ENCODE measurements around the gene CC2D1B.
A peak's percentile ranks its signal among the peaks of the same experiment; 100 is the strongest.

DNA sequence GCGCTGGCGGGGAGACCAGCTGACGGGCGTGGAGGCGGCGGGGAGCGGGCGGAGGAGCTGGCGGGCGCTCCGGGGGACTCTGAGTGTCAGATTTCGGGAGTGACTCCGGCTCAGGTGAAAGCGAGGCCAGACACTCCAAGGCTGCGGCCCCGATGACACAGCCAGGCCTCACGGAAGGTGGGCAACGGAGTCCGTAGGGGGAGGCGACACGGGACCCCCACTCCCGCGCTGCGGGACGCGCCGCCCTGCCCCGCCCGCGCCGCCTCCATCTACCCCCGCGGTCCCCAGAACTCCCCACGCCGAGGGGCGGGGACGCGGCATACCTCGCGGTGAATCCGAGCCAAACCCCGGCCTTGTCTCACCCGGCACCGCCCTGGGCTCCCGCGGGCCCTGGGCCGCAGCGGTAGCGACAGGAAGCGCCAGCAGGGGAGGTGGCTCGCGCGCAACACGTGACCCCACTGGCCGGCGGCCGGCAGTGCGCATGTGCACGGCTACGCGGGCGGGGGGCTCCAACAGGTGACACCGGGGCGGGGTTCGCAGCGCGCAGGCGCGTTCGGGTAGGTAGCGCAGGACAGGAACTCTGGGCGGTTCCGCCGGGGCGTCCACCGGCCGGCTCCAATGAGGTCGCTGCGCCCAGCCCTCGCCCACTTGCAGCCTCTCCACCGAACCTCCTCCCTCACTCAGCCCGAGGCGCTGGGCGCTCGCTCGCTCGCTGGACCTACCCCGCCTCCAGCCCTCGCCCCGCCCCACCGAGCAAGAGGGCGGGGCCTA is at the start of gene CC2D1B:
- TF ChIP-seq EP300 (IDR thresholded peaks at IDR 0.05; ENCODE audit: borderline replicate concordance) (peak; percentile 26; the same call in 1 of the 2 replicates), FOXM1 (IDR thresholded peaks at IDR 0.05; ENCODE audit: borderline replicate concordance, low read depth) (no peak), RAD21 (IDR thresholded peaks at IDR 0.05; ENCODE audit: low read depth) (no peak), CREB1 (IDR thresholded peaks at IDR 0.05; ENCODE audit: low read depth) (no peak), ZBTB7A (IDR thresholded peaks at IDR 0.05; ENCODE audit: low read depth) (peak; percentile 90), EGR1 (IDR thresholded peaks at IDR 0.05) (peak; percentile 63), CEBPB (IDR thresholded peaks at IDR 0.05) (no peak), TAF1 (IDR thresholded peaks at IDR 0.05; ENCODE audit: low read depth) (peak; percentile 63; the same call in 1 of the 2 replicates), NFIC (IDR thresholded peaks at IDR 0.05) (peak; percentile 63)
- TF ChIP-seq, protein P1, sequence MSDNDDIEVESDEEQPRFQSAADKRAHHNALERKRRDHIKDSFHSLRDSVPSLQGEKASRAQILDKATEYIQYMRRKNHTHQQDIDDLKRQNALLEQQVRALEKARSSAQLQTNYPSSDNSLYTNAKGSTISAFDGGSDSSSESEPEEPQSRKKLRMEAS (IDR thresholded peaks at IDR 0.05), result peak; percentile 72; the same call in 1 of the 2 replicates
- TF ChIP-seq, protein P2, sequence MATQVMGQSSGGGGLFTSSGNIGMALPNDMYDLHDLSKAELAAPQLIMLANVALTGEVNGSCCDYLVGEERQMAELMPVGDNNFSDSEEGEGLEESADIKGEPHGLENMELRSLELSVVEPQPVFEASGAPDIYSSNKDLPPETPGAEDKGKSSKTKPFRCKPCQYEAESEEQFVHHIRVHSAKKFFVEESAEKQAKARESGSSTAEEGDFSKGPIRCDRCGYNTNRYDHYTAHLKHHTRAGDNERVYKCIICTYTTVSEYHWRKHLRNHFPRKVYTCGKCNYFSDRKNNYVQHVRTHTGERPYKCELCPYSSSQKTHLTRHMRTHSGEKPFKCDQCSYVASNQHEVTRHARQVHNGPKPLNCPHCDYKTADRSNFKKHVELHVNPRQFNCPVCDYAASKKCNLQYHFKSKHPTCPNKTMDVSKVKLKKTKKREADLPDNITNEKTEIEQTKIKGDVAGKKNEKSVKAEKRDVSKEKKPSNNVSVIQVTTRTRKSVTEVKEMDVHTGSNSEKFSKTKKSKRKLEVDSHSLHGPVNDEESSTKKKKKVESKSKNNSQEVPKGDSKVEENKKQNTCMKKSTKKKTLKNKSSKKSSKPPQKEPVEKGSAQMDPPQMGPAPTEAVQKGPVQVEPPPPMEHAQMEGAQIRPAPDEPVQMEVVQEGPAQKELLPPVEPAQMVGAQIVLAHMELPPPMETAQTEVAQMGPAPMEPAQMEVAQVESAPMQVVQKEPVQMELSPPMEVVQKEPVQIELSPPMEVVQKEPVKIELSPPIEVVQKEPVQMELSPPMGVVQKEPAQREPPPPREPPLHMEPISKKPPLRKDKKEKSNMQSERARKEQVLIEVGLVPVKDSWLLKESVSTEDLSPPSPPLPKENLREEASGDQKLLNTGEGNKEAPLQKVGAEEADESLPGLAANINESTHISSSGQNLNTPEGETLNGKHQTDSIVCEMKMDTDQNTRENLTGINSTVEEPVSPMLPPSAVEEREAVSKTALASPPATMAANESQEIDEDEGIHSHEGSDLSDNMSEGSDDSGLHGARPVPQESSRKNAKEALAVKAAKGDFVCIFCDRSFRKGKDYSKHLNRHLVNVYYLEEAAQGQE (IDR thresholded peaks at IDR 0.05; ENCODE audit: low read depth), result no peak
